ENCODE results near the gene MEN1.

- TF ChIP-seq CTCF (optimal IDR thresholded peaks at IDR 0.05 in 1 of 3, IDR thresholded peaks at IDR 0.05 in 1 of 3, conservative IDR thresholded peaks at IDR 0.05 in 1 of 3; ENCODE audit: extremely low read depth in 1 of 3, insufficient read depth in 2 of 3, low read length in 3 of 3) (no peak), EZH2 (IDR thresholded peaks at IDR 0.05; ENCODE audit: low read length) (no peak)
These were observed 32.0 kb upstream of the MEN1 start for GRCh38 chr11:64842366-64842759.

All from keratinocyte (primary cell).